Neural cell (in vitro differentiated cells): Measurements from ENCODE around the gene ACER1. TPM values are rescaled to one million over a fixed set of nuclear protein-coding genes. Genes with fewer than 3 reads are reported as not detected.

Source experiments
- H2AFZ ChIP-seq: fragments of 200-600, 300-800 bp; sonication (generic), shearing (Covaris generic); 2 replicates; pipeline ENCODE4 v1.6.0; 2014; ENCODE audit warnings: low read depth, mild to moderate bottlenecking, antibody characterized with exemption, low read length, moderate library complexity
- H3F3A ChIP-seq: fragments of 200-600 bp; shearing (Covaris generic); 2 replicates; pipeline ENCODE4 v1.6.1; 2016; ENCODE audit warnings: mild to moderate bottlenecking, moderate library complexity, mixed read lengths, antibody characterized with exemption, low read length; ENCODE audit not compliant: insufficient read depth, poor library complexity, severe bottlenecking
- H3K27ac ChIP-seq: fragments of 200-600, 300-800 bp; sonication (generic), shearing (Covaris generic); 2 replicates; pipeline ENCODE4 v1.5.1; 2014; ENCODE audit warnings: mild to moderate bottlenecking, low read length, moderate library complexity
- H3K27me3 ChIP-seq: fragments of 300-800, 200-600 bp; sonication (generic), shearing (Covaris generic); 2 replicates; pipeline ENCODE4 v1.6.0; 2014; ENCODE audit warnings: mild to moderate bottlenecking, low read depth, low read length, moderate library complexity; ENCODE audit not compliant: insufficient read depth
- H3K36me3 ChIP-seq: fragments of 300-800, 200-600 bp; sonication (generic), shearing (Covaris generic); 2 replicates; pipeline ENCODE4 v1.5.1; 2014; ENCODE audit warnings: mild to moderate bottlenecking, antibody characterized with exemption, low read length, moderate library complexity; ENCODE audit not compliant: insufficient read depth
- H3K4me2 ChIP-seq: fragments of 300-800, 200-600 bp; sonication (generic), shearing (Covaris generic); 2 replicates; pipeline ENCODE4 v1.6.0; 2014; ENCODE audit warnings: mild to moderate bottlenecking, low read length
- H3K4me3 ChIP-seq: fragments of 300-800, 200-600 bp; sonication (generic), shearing (Covaris generic); 2 replicates; pipeline ENCODE4 v1.5.1; 2014; ENCODE audit warnings: mild to moderate bottlenecking, low read length, moderate library complexity
- H3K79me2 ChIP-seq: fragments of 200-600 bp; shearing (Covaris generic); replicated peaks from 2 replicates; pipeline ENCODE4 v1.6.0; 2014; ENCODE audit warnings: mild to moderate bottlenecking, low read length, moderate library complexity; ENCODE audit not compliant: insufficient read depth
- H3K9ac ChIP-seq: fragments of 300-800, 200-600 bp; sonication (generic), shearing (Covaris generic); 2 replicates; pipeline ENCODE4 v1.6.1; 2016; ENCODE audit warnings: mild to moderate bottlenecking, low read length, mixed read lengths
- H3K9me2 ChIP-seq: fragments of 200-600 bp; shearing (Covaris generic); 2 replicates; pipeline ENCODE4 v1.6.1; 2016; ENCODE audit warnings: mild to moderate bottlenecking, low read length, mixed read lengths; ENCODE audit not compliant: insufficient read depth
- H3K9me3 ChIP-seq: fragments of 200-600, 300-800 bp; sonication (generic), shearing (Covaris generic); 2 replicates; pipeline ENCODE4 v1.6.1; 2016; ENCODE audit warnings: mild to moderate bottlenecking, mixed run types, low read length, moderate library complexity, mixed read lengths
- H4K20me1 ChIP-seq: fragments of 200-600 bp; shearing (Covaris generic); 2 replicates; pipeline ENCODE4 v1.6.1; 2016; ENCODE audit warnings: mild to moderate bottlenecking, mixed run types; ENCODE audit not compliant: insufficient read depth
- CTCF ChIP-seq: fragments of 450-650 bp; IDR thresholded peaks from 2 replicates; pipeline ENCODE4 v1.5.1; 2014; ENCODE audit warnings: antibody characterized with exemption, mild to moderate bottlenecking, moderate library complexity; ENCODE audit not compliant: poor library complexity, severe bottlenecking
- EP300 ChIP-seq: fragments of 450-650 bp; conservative IDR thresholded peaks from 2 replicates; pipeline ENCODE4 v1.6.1; 2014; ENCODE audit warnings: antibody characterized with exemption, mild to moderate bottlenecking, moderate library complexity; ENCODE audit not compliant: poor library complexity, severe bottlenecking
- EZH2 ChIP-seq: fragments of 200-600, 300-800 bp; shearing (Covaris generic), sonication (generic); IDR thresholded peaks from 2 replicates; pipeline ENCODE4 v1.6.1; 2014; ENCODE audit warnings: antibody characterized with exemption, low read length, borderline replicate concordance, mild to moderate bottlenecking; ENCODE audit not compliant: insufficient read depth, poor library complexity, severe bottlenecking
- MXI1 ChIP-seq: fragments of 450-650 bp; conservative IDR thresholded peaks from 2 replicates; pipeline ENCODE4 v1.6.1; 2014; ENCODE audit warnings: antibody characterized with exemption, mild to moderate bottlenecking; ENCODE audit not compliant: poor library complexity, severe bottlenecking
- POLR2AphosphoS5 ChIP-seq: IDR thresholded peaks from 2 replicates; pipeline ENCODE4 v1.6.1; 2012
- RAD21 ChIP-seq: fragments of 450-650 bp; conservative IDR thresholded peaks from 2 replicates; pipeline ENCODE4 v1.6.1; 2014; ENCODE audit warnings: antibody characterized with exemption, mild to moderate bottlenecking, moderate library complexity
- REST ChIP-seq: IDR thresholded peaks from 2 replicates; pipeline ENCODE4 v1.6.1; 2012; ENCODE audit warnings: borderline replicate concordance
- SMC3 ChIP-seq: fragments of 450-650 bp; conservative IDR thresholded peaks from 2 replicates; pipeline ENCODE4 v1.6.1; 2014; ENCODE audit warnings: antibody characterized with exemption, mild to moderate bottlenecking, moderate library complexity; ENCODE audit not compliant: poor library complexity
- TAF1 ChIP-seq: IDR thresholded peaks from 2 replicates; pipeline ENCODE4 v1.6.1; 2012; ENCODE audit warnings: low read depth
- polyA plus RNA-seq: library from polyadenylated mRNA; depleted of rRNA; stranded (reverse); fragments of >200 nt; gene quantifications from 2 replicates; pipeline ENCODE4 v1.2.3, GENCODE V29; 2014

The ACER1 gene
- polyA plus RNA-seq, 1 donor from 2014 or later, result not detected

- H3K9ac ChIP-seq, result no peak overlapping the region
- no peak overlapping the region for H3K4me2 ChIP-seq
- no peaks in the 10 kb centered on the region for H3K36me3 ChIP-seq
- no peaks in the 10 kb centered on the region for H3F3A ChIP-seq
- no peak for TF ChIP-seq MXI1
- TF ChIP-seq RAD21, result no peak
- TF ChIP-seq CTCF, result no peak
- no peak for TF ChIP-seq EZH2
- no peak for TF ChIP-seq EP300
- TF ChIP-seq TAF1, result no peak
- no peak for TF ChIP-seq POLR2AphosphoS5
- TF ChIP-seq REST, result no peak
- no peak for TF ChIP-seq SMC3
- H4K20me1 ChIP-seq, result no peaks in the 10 kb centered on the region
- H2AFZ ChIP-seq, result no peak overlapping the region
- H3K9me3 ChIP-seq, result no peaks in the 10 kb centered on the region
- no peaks in the 10 kb centered on the region for H3K79me2 ChIP-seq
- no peaks in the 10 kb centered on the region for H3K9me2 ChIP-seq
- H3K4me3 ChIP-seq, result no peak overlapping the region
- H3K27ac ChIP-seq, result no peak overlapping the region
- no peaks in the 10 kb centered on the region for H3K27me3 ChIP-seq
These were observed 21.4 kb downstream of the ACER1 start for GRCh38 chr19:6312018-6312417.

- no peaks in the 10 kb centered on the region for H3K9me2 ChIP-seq
- no peak overlapping the region for H2AFZ ChIP-seq
- no peaks in the 10 kb centered on the region for H3K9me3 ChIP-seq
- H3K79me2 ChIP-seq, result no peaks in the 10 kb centered on the region
- H3K4me3 ChIP-seq, result no peak overlapping the region
- H4K20me1 ChIP-seq, result no peaks in the 10 kb centered on the region
- no peaks in the 10 kb centered on the region for H3K27me3 ChIP-seq
- no peak overlapping the region for H3K27ac ChIP-seq
- no peaks in the 10 kb centered on the region for H3K36me3 ChIP-seq
- H3F3A ChIP-seq, result no peaks in the 10 kb centered on the region
- no peak overlapping the region for H3K4me2 ChIP-seq
- no peak for TF ChIP-seq RAD21
- no peak for TF ChIP-seq EZH2
- TF ChIP-seq SMC3, result no peak
- TF ChIP-seq TAF1, result no peak
- TF ChIP-seq POLR2AphosphoS5, result no peak
- no peak for TF ChIP-seq MXI1
- TF ChIP-seq CTCF, result no peak
- no peak for TF ChIP-seq REST
- no peak for TF ChIP-seq EP300
- H3K9ac ChIP-seq, result no peak overlapping the region
These were observed 35.0 kb downstream of the ACER1 start for GRCh38 chr19:6298413-6298812.
